ENCODE measurements around the gene TRRAP. TPM values are rescaled to one million over a fixed set of nuclear protein-coding genes. Genes with fewer than 3 reads are reported as not detected.

Gene TRRAP
- total and polyA plus RNA-seq, 2 of the 8 experiments (the other 6 are each of a cell fraction or from before 2014, with no cell fraction given): 21.7 to 48.6 TPM

DNA sequence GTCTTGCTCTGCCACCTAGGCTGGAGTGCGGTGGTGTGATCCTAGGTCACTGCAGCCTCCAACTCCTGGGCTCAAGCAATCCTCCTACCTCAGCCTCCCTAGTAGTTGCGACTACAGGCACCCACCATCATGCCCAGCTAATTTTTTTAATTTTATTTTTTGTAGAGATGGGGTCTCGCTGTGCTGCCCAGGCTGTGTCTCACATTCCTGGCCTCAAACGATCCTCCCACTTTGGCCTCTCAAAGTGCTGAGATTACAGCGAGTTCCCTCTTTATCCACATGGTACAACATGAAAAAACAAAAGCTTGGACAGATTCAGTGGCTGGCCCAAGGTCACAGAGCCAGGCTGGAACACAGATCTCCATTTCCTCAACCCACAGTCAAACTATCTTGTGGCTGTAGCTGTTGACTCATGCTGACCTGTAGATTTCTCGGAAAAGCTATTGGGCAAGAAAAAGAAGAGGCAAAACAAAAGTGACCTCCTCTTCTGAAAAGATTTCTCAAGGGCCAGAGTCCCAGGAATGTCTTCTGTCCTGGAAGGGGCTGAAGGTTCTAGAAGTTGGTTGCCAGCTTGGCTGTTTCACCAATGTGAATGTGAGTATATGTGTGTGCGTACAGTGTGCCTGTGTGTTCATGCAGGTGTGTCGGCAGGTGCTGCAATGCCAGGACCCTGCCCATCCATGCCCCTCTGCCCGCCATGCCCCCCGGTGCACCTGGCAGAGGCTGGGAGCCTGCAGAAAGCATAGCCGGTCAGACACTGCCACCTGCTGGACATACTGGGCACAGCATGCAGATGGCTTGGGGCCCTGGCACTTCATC lies 36.9 kb upstream of the TRRAP start:
- Histone ChIP-seq H3K9me3 (ENCODE audit: insufficient read depth in 2 of 2, low read depth in 1 of 2, low read length in 1 of 2) (no peaks in the 10 kb centered on the region), H3K79me1 (ENCODE audit: low read depth, low read length) (no peaks in the 10 kb centered on the region), H2BK15ac (ENCODE audit: low read length) (peak overlapping the region; percentile 81; the same call in 1 of the 2 replicates), H3K23me2 (ENCODE audit: low read depth, low read length) (no peaks in the 10 kb centered on the region), H4K20me1 (replicated peaks in 1 of 2; ENCODE audit: control insufficient read depth in 1 of 2, insufficient read depth in 2 of 2, low read length in 2 of 2) (no peaks in the 10 kb centered on the region), H3K36me3 (ENCODE audit: control insufficient read depth in 2 of 4, insufficient read depth in 4 of 4, low read length in 3 of 4) (no peaks in the 10 kb centered on the region), H2BK5ac (ENCODE audit: low read depth, low read length) (no peak overlapping the region), H3K4me1 (replicated peaks in 1 of 4; ENCODE audit: control insufficient read depth in 3 of 4, insufficient read depth in 4 of 4, low read length in 3 of 4) (peaks cover 0 to 5% (median 2%) of the 10 kb centered on the region in 4 experiments; a peak in 4 of 7 replicates), H2BK120ac (replicated peaks; ENCODE audit: low read depth, low read length) (no peak overlapping the region), H3K14ac (ENCODE audit: insufficient read length) (no peak overlapping the region), H3K4ac (replicated peaks; ENCODE audit: insufficient read length, low read depth, low read length) (no peak overlapping the region), H3K23ac (ENCODE audit: insufficient read length) (no peak overlapping the region), H3K18ac (ENCODE audit: extremely low read depth, low read length) (no peak overlapping the region; the same call in 1 of the 2 replicates), H2BK20ac (ENCODE audit: low read length) (peak overlapping the region; percentile 90; the same call in 1 of the 2 replicates), H4K91ac (replicated peaks; ENCODE audit: insufficient read length, low read length) (no peak overlapping the region), H3K27ac (ENCODE audit: low read depth, low read length) (no peak overlapping the region), H3K79me2 (ENCODE audit: control insufficient read depth in 1 of 2, insufficient read depth in 2 of 2, low read length in 2 of 2) (no peaks in the 10 kb centered on the region), H4K8ac (ENCODE audit: extremely low read depth, insufficient read depth, low read length) (no peak overlapping the region), H2BK12ac (ENCODE audit: low read depth, low read length) (no peak overlapping the region), H4K5ac (ENCODE audit: insufficient read length, low read depth, low read length) (no peak overlapping the region), H2AK5ac (ENCODE audit: low read depth, low read length) (no peak overlapping the region), H3K9ac (replicated peaks in 1 of 4; ENCODE audit: extremely low read depth in 1 of 4, low read depth in 3 of 4, low read length in 3 of 4) (no peak overlapping the region), H3K4me2 (ENCODE audit: insufficient read depth in 1 of 2, low read depth in 2 of 2, low read length in 2 of 2) (no peak overlapping the region), H3K56ac (replicated peaks; ENCODE audit: insufficient read length, low read depth, low read length) (no peak overlapping the region), H3K27me3 (replicated peaks in 1 of 4; ENCODE audit: control insufficient read depth in 3 of 4, extremely low read depth in 1 of 4, insufficient read depth in 3 of 4, low read length in 3 of 4) (no peaks in the 10 kb centered on the region), H2AFZ (ENCODE audit: low read length) (no peak overlapping the region), H3K4me3 (ENCODE audit: extremely low read depth in 1 of 4, insufficient read depth in 2 of 4, low read depth in 3 of 4, low read length in 4 of 4) (no peak overlapping the region)
- ChIA-PET CTCF (ENCODE audit: partially characterized antibody) (interaction anchor here (0.6 to 24.2 kb wide), 66 partner anchors 8 to 547 kb away, joined by 3 to 365 read pairs (median 4); partner anchors contain the start of genes BAIAP2L1, MYH16 and TRRAP), POLR2A (ENCODE audit: partially characterized antibody) (interaction anchor here (1.2 kb wide), 1 partner anchor 30 kb away, joined by 3 read pairs; no protein-coding TSS in a partner anchor)
- peak in 1 of 2 experiments; percentile 96 for DNase-seq (ENCODE audit: low read depth in 1 of 2, low spot score in 2 of 2)
- 56% methylated on average over 10 of the region's 11 CpGs; no CpG with 5 or more reads in 1 of the 2 experiments for WGBS, 2 experiments (ENCODE audit: extremely low coverage in 1 of 2, insufficient coverage in 1 of 2, insufficient read length in 1 of 2, insufficient replicate concordance in 2 of 2, low coverage in 1 of 2, low lambda C conversion rate in 2 of 2, missing lambda C conversion rate in 1 of 2)
- peak; percentile 81 for FAIRE-seq
- no peak for TF ChIP-seq RXRA (IDR thresholded peaks at IDR 0.05; ENCODE audit: insufficient read depth, low read depth, low read length)
- peak; percentile 84 for TF ChIP-seq YY1 (IDR thresholded peaks at IDR 0.05; ENCODE audit: low read depth, low read length)
- TF ChIP-seq SP2 (IDR thresholded peaks at IDR 0.05; ENCODE audit: low read length): no peak
- TF ChIP-seq KDM1A (IDR thresholded peaks at IDR 0.05; ENCODE audit: borderline replicate concordance, low read length): no peak
- no peak for TF ChIP-seq SIRT6 (IDR thresholded peaks at IDR 0.05; ENCODE audit: low read length)
- TF ChIP-seq, protein P1, sequence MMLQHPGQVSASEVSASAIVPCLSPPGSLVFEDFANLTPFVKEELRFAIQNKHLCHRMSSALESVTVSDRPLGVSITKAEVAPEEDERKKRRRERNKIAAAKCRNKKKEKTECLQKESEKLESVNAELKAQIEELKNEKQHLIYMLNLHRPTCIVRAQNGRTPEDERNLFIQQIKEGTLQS (IDR thresholded peaks at IDR 0.05; ENCODE audit: insufficient read depth, low read depth, low read length): no peak
- TF ChIP-seq POLR2A (IDR thresholded peaks at IDR 0.05; ENCODE audit: control extremely low read depth in 1 of 2, low read depth in 2 of 2, low read length in 2 of 2): no peak
- TF ChIP-seq RAD21 (IDR thresholded peaks at IDR 0.05 in 1 of 2, conservative IDR thresholded peaks at IDR 0.05 in 1 of 2; ENCODE audit: low read depth in 2 of 2, low read length in 2 of 2): peak; percentile 97 to 99
- TF ChIP-seq KDM4A (IDR thresholded peaks at IDR 0.05; ENCODE audit: low read depth, low read length, severe bottlenecking): no peak

Measured in H1 (cell line).